ENCODE results near the gene MYH11.

DNA sequence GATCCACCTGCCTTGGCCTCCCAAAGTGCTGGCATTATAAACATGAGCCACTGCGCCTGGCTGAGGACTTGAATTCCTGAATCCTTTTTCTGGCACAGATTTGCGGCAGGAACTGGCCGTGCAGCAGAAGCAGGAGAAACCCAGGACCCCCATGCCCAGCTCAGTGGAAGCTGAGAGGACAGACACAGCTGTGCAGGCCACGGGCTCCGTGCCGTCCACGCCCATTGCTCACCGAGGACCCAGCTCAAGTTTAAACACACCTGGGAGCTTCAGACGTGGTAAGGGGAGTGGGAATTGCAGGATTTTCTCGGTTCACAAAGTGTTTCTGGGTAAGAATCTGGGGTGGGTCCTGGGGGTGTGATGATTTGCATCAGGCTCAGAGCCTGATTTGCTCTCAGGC, 165.8 kb downstream of the MYH11 start:
- TF ChIP-seq GATA3 (IDR thresholded peaks at IDR 0.05; ENCODE audit: low read depth, low read length) (no peak), GATA2 (IDR thresholded peaks at IDR 0.05; ENCODE audit: low read depth, low read length) (no peak)

Measured in SH-SY5Y (cell line).